Vagina (tissue), 2 donors: ENCODE results near the gene GLI1.

Experiments
- CTCF ChIP-seq, 3 experiments: fragments of 450-650 bp in 2 of 3; fragments of 200-600 bp in 1 of 3; sonication (generic) in 1 of 3; IDR thresholded peaks; one replicate each; pipeline ENCODE4 v1.5.1; 2017 to 2019; ENCODE audit warnings: antibody characterized with exemption in 3 of 3, mild to moderate bottlenecking in 2 of 3, moderate library complexity in 2 of 3
- POLR2A ChIP-seq, 2 donors: fragments of 450-650 bp; IDR thresholded peaks; one replicate each; pipeline ENCODE4 v1.6.1; 2017; ENCODE audit warnings: antibody characterized with exemption in 2 of 2, mild to moderate bottlenecking in 2 of 2, moderate library complexity in 2 of 2
- POLR2AphosphoS5 ChIP-seq, 2 donors: sonication (generic); formaldehyde crosslinking; IDR thresholded peaks; one replicate each; pipeline ENCODE4 v1.9.0; 2017; ENCODE audit warnings: antibody characterized with exemption in 2 of 2, mild to moderate bottlenecking in 2 of 2, low read depth in 1 of 2; ENCODE audit not compliant: insufficient read depth in 1 of 2

- TF ChIP-seq CTCF (IDR thresholded peaks at IDR 0.05): no peak
- no peak for TF ChIP-seq POLR2A (IDR thresholded peaks at IDR 0.05)
- no peak for TF ChIP-seq POLR2AphosphoS5 (IDR thresholded peaks at IDR 0.05; ENCODE audit: insufficient read depth in 1 of 2, low read depth in 1 of 2)
Measured at GRCh38 chr12:57460468-57460784, 841 bp downstream of the GLI1 start.
